Measurements from ENCODE around the gene CAVIN1. TPM values are rescaled to one million over a fixed set of nuclear protein-coding genes. Genes with fewer than 3 reads are reported as not detected.

The CAVIN1 gene
- total and polyA plus RNA-seq, 10 donors: 25.3 to 224 (median 131) TPM

DNA sequence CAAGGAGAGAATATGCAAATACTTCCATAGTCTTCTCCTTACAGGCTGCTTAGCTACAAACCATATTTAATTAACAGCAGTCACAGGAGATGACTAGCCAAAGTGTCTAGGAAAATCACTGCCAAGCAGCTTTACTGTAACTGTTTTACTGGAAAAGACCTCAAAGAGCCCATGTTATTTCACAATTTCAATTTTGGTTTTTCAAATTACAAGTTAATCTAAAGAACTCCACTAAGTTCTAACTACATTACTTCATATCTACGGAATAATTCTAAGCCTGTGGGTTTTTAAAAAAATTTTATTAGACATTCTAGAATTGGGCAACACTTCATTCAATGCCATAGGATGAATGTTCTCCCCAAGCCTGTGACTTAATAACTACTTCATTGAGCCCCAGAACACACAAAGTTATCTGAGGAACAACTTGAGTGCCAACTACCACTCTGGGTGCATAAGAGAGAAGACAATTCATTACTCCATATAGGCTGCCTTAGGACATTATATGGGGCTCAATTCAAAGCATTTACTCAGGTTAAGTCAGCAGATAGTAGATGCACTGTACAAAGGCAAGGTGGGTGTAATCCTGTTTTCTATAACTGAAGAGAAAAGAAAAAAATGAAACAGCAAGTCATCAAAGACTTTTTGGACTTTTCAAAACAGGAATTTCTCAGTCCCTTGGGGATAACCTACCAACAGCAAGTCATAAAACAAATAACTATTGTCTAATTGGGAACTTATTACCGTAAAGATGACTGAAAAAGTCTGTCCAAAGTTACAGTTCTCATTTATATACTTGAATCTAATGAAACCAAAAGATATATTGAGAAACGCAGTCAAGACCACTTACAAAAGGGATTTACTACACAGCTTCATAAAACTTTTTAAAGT, 67.9 kb downstream of the CAVIN1 start:
- H3K9me3 ChIP-seq: no peaks in the 10 kb centered on the region
- DNase-seq: no peak
- H3K27me3 ChIP-seq (replicated peaks in 1 of 7): no peaks in the 10 kb centered on the region
- peaks cover 12 to 99% (median 53%) of the 10 kb centered on the region in 6 donors for H3K4me1 ChIP-seq
- TF ChIP-seq POLR2A (IDR thresholded peaks at IDR 0.05) (no peak), POLR2AphosphoS5 (IDR thresholded peaks at IDR 0.05) (no peak)
- TF ChIP-seq, protein P1, sequence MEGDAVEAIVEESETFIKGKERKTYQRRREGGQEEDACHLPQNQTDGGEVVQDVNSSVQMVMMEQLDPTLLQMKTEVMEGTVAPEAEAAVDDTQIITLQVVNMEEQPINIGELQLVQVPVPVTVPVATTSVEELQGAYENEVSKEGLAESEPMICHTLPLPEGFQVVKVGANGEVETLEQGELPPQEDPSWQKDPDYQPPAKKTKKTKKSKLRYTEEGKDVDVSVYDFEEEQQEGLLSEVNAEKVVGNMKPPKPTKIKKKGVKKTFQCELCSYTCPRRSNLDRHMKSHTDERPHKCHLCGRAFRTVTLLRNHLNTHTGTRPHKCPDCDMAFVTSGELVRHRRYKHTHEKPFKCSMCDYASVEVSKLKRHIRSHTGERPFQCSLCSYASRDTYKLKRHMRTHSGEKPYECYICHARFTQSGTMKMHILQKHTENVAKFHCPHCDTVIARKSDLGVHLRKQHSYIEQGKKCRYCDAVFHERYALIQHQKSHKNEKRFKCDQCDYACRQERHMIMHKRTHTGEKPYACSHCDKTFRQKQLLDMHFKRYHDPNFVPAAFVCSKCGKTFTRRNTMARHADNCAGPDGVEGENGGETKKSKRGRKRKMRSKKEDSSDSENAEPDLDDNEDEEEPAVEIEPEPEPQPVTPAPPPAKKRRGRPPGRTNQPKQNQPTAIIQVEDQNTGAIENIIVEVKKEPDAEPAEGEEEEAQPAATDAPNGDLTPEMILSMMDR (IDR thresholded peaks at IDR 0.05 in 8 of 11, conservative IDR thresholded peaks at IDR 0.05 in 3 of 11): no peak
- no peak overlapping the region for H3K27ac ChIP-seq
- H3K4me3 ChIP-seq: no peak overlapping the region
- peaks cover 0 to 22% (median 2%) of the 10 kb centered on the region in 6 donors for H3K36me3 ChIP-seq
- 44 to 62% (median 54%) methylated on average over 3 of the region's 3 CpGs for WGBS, 5 donors
- intact Hi-C loops (cut with DNase I; ENCODE audit: low total_unique reads): no loop called here

Small RNA genes lying within 50 kb of the gene (small RNA-seq; reads per million reads assigned to genes)
- 0 reads per million in 4 donors for gene RNU7-97P

Other genes starting within 250 kb of the CAVIN1 start
- under 1 TPM; 0.17 to 0.52 (median 0.26) TPM for gene KCNH4, start 242.1 kb downstream of the CAVIN1 start, total RNA-seq
- under 1 TPM; 0.14 to 0.32 (median 0.15) TPM for gene KCNH4, start 242.1 kb downstream of the CAVIN1 start, polyA plus RNA-seq
- not detected for gene HCRT, start 237.8 kb downstream of the CAVIN1 start, total RNA-seq
- not detected for gene HCRT, start 237.8 kb downstream of the CAVIN1 start, polyA plus RNA-seq
- 100 to 1,000 TPM in 3 of 7 donors, 10 to 100 TPM in 4; 29.4 to 122 (median 58.0) TPM for gene GHDC, start 228.8 kb downstream of the CAVIN1 start, total RNA-seq
- gene GHDC, start 228.8 kb downstream of the CAVIN1 start, polyA plus RNA-seq: 10 to 100 TPM; 22.0 to 33.1 (median 26.1) TPM
- gene STAT5B, start 146.9 kb downstream of the CAVIN1 start, total RNA-seq: 100 to 1,000 TPM in 5 of 7 donors, 10 to 100 TPM in 2; 90.2 to 171 (median 103) TPM
- gene STAT5B, start 146.9 kb downstream of the CAVIN1 start, polyA plus RNA-seq: 10 to 100 TPM; 26.4 to 34.7 (median 26.4) TPM
- 100 to 1,000 TPM in 1 of 7 donors, 10 to 100 TPM in 6; 63.7 to 131 (median 76.5) TPM for gene STAT5A, start 134.8 kb downstream of the CAVIN1 start, total RNA-seq
- 10 to 100 TPM; 22.7 to 42.3 (median 28.4) TPM for gene STAT5A, start 134.8 kb downstream of the CAVIN1 start, polyA plus RNA-seq
- gene STAT3, start 34.8 kb downstream of the CAVIN1 start, total RNA-seq: 100 to 1,000 TPM; 229 to 326 (median 266) TPM
- gene STAT3, start 34.8 kb downstream of the CAVIN1 start, polyA plus RNA-seq: 10 to 100 TPM; 18.3 to 49.8 (median 24.1) TPM
- 100 to 1,000 TPM in 5 of 7 donors, 10 to 100 TPM in 2; 87.4 to 140 (median 126) TPM for gene ATP6V0A1, start 35.6 kb upstream of the CAVIN1 start, total RNA-seq
- 10 to 100 TPM; 23.0 to 74.0 (median 50.7) TPM for gene ATP6V0A1, start 35.6 kb upstream of the CAVIN1 start, polyA plus RNA-seq
- gene NAGLU, start 113.0 kb upstream of the CAVIN1 start, total RNA-seq: 10 to 100 TPM; 32.5 to 61.0 (median 48.9) TPM
- 10 to 100 TPM; 27.3 to 55.2 (median 49.8) TPM for gene NAGLU, start 113.0 kb upstream of the CAVIN1 start, polyA plus RNA-seq
- 1 to 10 TPM in 2 of 7 donors, under 1 TPM in 5; 0.54 to 1.6 (median 0.79) TPM for gene HSD17B1, start 129.7 kb upstream of the CAVIN1 start, total RNA-seq
- gene HSD17B1, start 129.7 kb upstream of the CAVIN1 start, polyA plus RNA-seq: 1 to 10 TPM; 2.9 to 5.5 (median 3.5) TPM
- 10 to 100 TPM; 32.5 to 68.6 (median 66.5) TPM for gene COASY, start 138.9 kb upstream of the CAVIN1 start, total RNA-seq
- 100 to 1,000 TPM in 1 of 3 donors, 10 to 100 TPM in 2; 50.0 to 104 (median 80.6) TPM for gene COASY, start 138.9 kb upstream of the CAVIN1 start, polyA plus RNA-seq
- gene MLX, start 143.8 kb upstream of the CAVIN1 start, total RNA-seq: 10 to 100 TPM; 43.0 to 64.4 (median 55.8) TPM
- 10 to 100 TPM; 33.0 to 39.1 (median 33.2) TPM for gene MLX, start 143.8 kb upstream of the CAVIN1 start, polyA plus RNA-seq
- 1 to 10 TPM; 1.9 to 5.6 (median 3.4) TPM for gene PSMC3IP, start 154.5 kb upstream of the CAVIN1 start, total RNA-seq
- gene PSMC3IP, start 154.5 kb upstream of the CAVIN1 start, polyA plus RNA-seq: 1 to 10 TPM; 3.6 to 4.3 (median 4.0) TPM
- 10 to 100 TPM; 65.8 to 87.5 (median 80.5) TPM for gene RETREG3, start 186.1 kb upstream of the CAVIN1 start, total RNA-seq
- gene RETREG3, start 186.1 kb upstream of the CAVIN1 start, polyA plus RNA-seq: 10 to 100 TPM; 20.3 to 30.9 (median 30.3) TPM
- gene TUBG1, start 186.4 kb upstream of the CAVIN1 start, total RNA-seq: 10 to 100 TPM; 20.4 to 33.8 (median 26.3) TPM
- gene TUBG1, start 186.4 kb upstream of the CAVIN1 start, polyA plus RNA-seq: 10 to 100 TPM in 2 of 3 donors, 1 to 10 TPM in 1; 9.5 to 19.4 (median 16.9) TPM
- 10 to 100 TPM; 13.8 to 24.9 (median 16.6) TPM for gene TUBG2, start 236.0 kb upstream of the CAVIN1 start, total RNA-seq
- gene TUBG2, start 236.0 kb upstream of the CAVIN1 start, polyA plus RNA-seq: 10 to 100 TPM in 1 of 3 donors, 1 to 10 TPM in 2; 4.9 to 12.5 (median 8.4) TPM